Mesenchymal stem cell (in vitro differentiated cells and primary cell): Measurements from ENCODE around the gene CLUH.
A peak's percentile ranks its signal among the peaks of the same experiment; 100 is the strongest.

Experiments used
- DNase-seq: peaks from one replicate; pipeline ENCODE4 v3.0.0-alpha.2; 2013
- H2AFZ ChIP-seq: one replicate; pipeline ENCODE4 v1.6.1; 2013; ENCODE audit warnings: low read depth, mild to moderate bottlenecking, control low read depth, inconsistent platforms, low read length, moderate library complexity
- H2AK5ac ChIP-seq: 2 replicates; pipeline ENCODE4 v1.6.1; 2013; ENCODE audit warnings: low read length, moderate library complexity, mild to moderate bottlenecking, inconsistent platforms; ENCODE audit not compliant: severe bottlenecking
- H2BK120ac ChIP-seq: one replicate; pipeline ENCODE4 v1.6.1; 2013; ENCODE audit warnings: low read depth, mild to moderate bottlenecking, inconsistent platforms, low read length, moderate library complexity
- H2BK12ac ChIP-seq, 2 experiments: one replicate each; pipeline ENCODE4 v1.6.1; 2013; ENCODE audit warnings: inconsistent platforms in 2 of 2, low read length in 2 of 2, mild to moderate bottlenecking in 2 of 2, moderate library complexity in 2 of 2, control low read depth in 1 of 2
- H2BK15ac ChIP-seq: one replicate; pipeline ENCODE4 v1.6.1; 2013; ENCODE audit warnings: mild to moderate bottlenecking, low read depth, inconsistent platforms; ENCODE audit not compliant: poor library complexity, severe bottlenecking
- H2BK5ac ChIP-seq: 2 replicates; pipeline ENCODE4 v1.6.1; 2013; ENCODE audit warnings: low read depth, mild to moderate bottlenecking, low read length, control low read depth, inconsistent platforms; ENCODE audit not compliant: poor library complexity, severe bottlenecking
- H3K14ac ChIP-seq, 2 experiments: one replicate each; pipeline ENCODE4 v1.6.1; 2013; ENCODE audit warnings: inconsistent platforms in 2 of 2, low read length in 2 of 2, control low read depth in 1 of 2, mild to moderate bottlenecking in 1 of 2, moderate library complexity in 1 of 2
- H3K18ac ChIP-seq, 2 experiments: one replicate each; pipeline ENCODE4 v1.6.1; 2013; ENCODE audit warnings: inconsistent platforms in 2 of 2, low read length in 2 of 2, control low read depth in 1 of 2, low read depth in 1 of 2, mild to moderate bottlenecking in 1 of 2
- H3K23ac ChIP-seq, 2 experiments: one replicate each; pipeline ENCODE4 v1.6.1; 2013; ENCODE audit warnings: inconsistent platforms in 2 of 2, low read length in 2 of 2, mild to moderate bottlenecking in 2 of 2, moderate library complexity in 2 of 2, control low read depth in 1 of 2
- H3K27ac ChIP-seq: 2 replicates; pipeline ENCODE4 v1.5.1; 2013; ENCODE audit warnings: mild to moderate bottlenecking, moderate library complexity, low read length, control low read depth, inconsistent platforms; ENCODE audit not compliant: poor library complexity, severe bottlenecking
- H3K27me3 ChIP-seq, 2 experiments: 2 replicates each; pipeline versions ENCODE4 v1.6.1 to v1.7.0; 2013; ENCODE audit warnings: low read length in 2 of 2, mild to moderate bottlenecking in 2 of 2, moderate library complexity in 2 of 2, control low read depth in 1 of 2, inconsistent platforms in 1 of 2; ENCODE audit not compliant: control insufficient read depth in 1 of 2, insufficient read depth in 1 of 2
- H3K36me3 ChIP-seq, 2 experiments: 2 replicates each; pipeline versions ENCODE4 v1.6.1 to v1.7.0; 2013; ENCODE audit warnings: low read length in 2 of 2, control low read depth in 1 of 2, inconsistent platforms in 1 of 2, low read depth in 1 of 2, mild to moderate bottlenecking in 1 of 2; ENCODE audit not compliant: insufficient read depth in 2 of 2, control insufficient read depth in 1 of 2
- H3K4ac ChIP-seq, 2 experiments: one replicate each; pipeline ENCODE4 v1.6.1; 2013; ENCODE audit warnings: inconsistent platforms in 2 of 2, low read length in 2 of 2, mild to moderate bottlenecking in 2 of 2, moderate library complexity in 2 of 2, control low read depth in 1 of 2, low read depth in 1 of 2
- H3K4me1 ChIP-seq: 2 replicates; pipeline ENCODE4 v1.6.1; 2013; ENCODE audit warnings: low read depth, low read length, control low read depth; ENCODE audit not compliant: control insufficient read depth, insufficient read depth
- H3K4me2 ChIP-seq: 2 replicates; pipeline ENCODE4 v1.6.1; 2013; ENCODE audit warnings: low read length, mild to moderate bottlenecking, inconsistent platforms; ENCODE audit not compliant: poor library complexity, severe bottlenecking
- H3K4me3 ChIP-seq, 2 experiments: 2 replicates each; pipeline versions ENCODE4 v1.5.1 to v1.7.0; 2013; ENCODE audit warnings: low read length in 2 of 2, mild to moderate bottlenecking in 2 of 2, control low read depth in 1 of 2, low read depth in 1 of 2; ENCODE audit not compliant: insufficient read depth in 1 of 2
- H3K79me1 ChIP-seq: replicated peaks from 2 replicates; pipeline ENCODE4 v1.6.1; 2013; ENCODE audit warnings: mild to moderate bottlenecking, control low read depth, low read length, inconsistent platforms; ENCODE audit not compliant: poor library complexity, severe bottlenecking
- H3K9ac ChIP-seq: 2 replicates; pipeline ENCODE4 v1.7.0; 2013; ENCODE audit warnings: mild to moderate bottlenecking, low read length, moderate library complexity
- H3K9me3 ChIP-seq: 2 replicates; pipeline ENCODE4 v1.7.0; 2013; ENCODE audit warnings: mild to moderate bottlenecking, low read length; ENCODE audit not compliant: control insufficient read depth
- H4K8ac ChIP-seq: one replicate; pipeline ENCODE4 v1.6.1; 2013; ENCODE audit warnings: inconsistent platforms, mild to moderate bottlenecking, low read length, moderate library complexity
- H4K91ac ChIP-seq: one replicate; pipeline ENCODE4 v1.6.1; 2013; ENCODE audit warnings: mild to moderate bottlenecking, low read length, inconsistent platforms
- WGBS: methylation state at CpG from one replicate; pipeline ENCODE4 v1.1.7; 2013; ENCODE audit warnings: mixed read lengths; 5-methylcytosine and 5-hydroxymethylcytosine counted together

Gene CLUH

DNA sequence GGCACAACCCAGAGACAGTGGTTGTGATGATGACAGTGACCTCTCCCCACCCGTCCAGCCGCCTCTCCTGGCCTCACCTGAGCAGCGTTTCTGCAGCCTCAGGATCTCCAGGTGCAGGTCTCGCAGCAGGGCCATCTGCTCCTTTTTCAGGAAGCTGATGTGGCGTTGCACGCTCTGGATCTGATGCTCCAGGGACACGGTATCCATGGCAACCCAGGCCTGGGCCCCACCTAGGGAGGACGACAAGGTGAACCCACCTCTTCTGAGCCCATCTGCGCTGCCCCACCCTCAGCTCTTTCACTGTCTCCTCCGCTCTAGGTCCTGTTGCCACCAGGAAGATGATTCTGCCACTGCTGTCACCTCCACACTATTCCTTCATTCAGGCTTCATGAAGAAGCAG is 23.4 kb upstream of the CLUH start:
- H3K27ac ChIP-seq, result no peak overlapping the region
- no peak overlapping the region for H4K8ac ChIP-seq
- H4K91ac ChIP-seq, result no peak overlapping the region
- H2AFZ ChIP-seq, result no peak overlapping the region
- H3K9ac ChIP-seq, result no peak overlapping the region
- 78% methylated on average over 10 of the region's 10 CpGs for WGBS
- no peak overlapping the region for H3K14ac ChIP-seq
- no peak overlapping the region for H3K18ac ChIP-seq
- no peak overlapping the region for H3K4me3 ChIP-seq
- no peak for DNase-seq
- no peak overlapping the region for H2BK15ac ChIP-seq
- no peaks in the 10 kb centered on the region for H3K79me1 ChIP-seq
- H2BK120ac ChIP-seq, result no peak overlapping the region
- H3K23ac ChIP-seq, result no peak overlapping the region
- no peak overlapping the region for H2AK5ac ChIP-seq
- H2BK12ac ChIP-seq, result no peak overlapping the region
- no peak overlapping the region for H2BK5ac ChIP-seq
- peaks cover 2% of the 10 kb centered on the region for H3K4me1 ChIP-seq
- no peaks in the 10 kb centered on the region for H3K9me3 ChIP-seq
- peaks cover 19 to 36% of the 10 kb centered on the region in 2 experiments for H3K27me3 ChIP-seq
- no peaks in the 10 kb centered on the region for H3K36me3 ChIP-seq
- no peak overlapping the region for H3K4ac ChIP-seq
- H3K4me2 ChIP-seq, result no peak overlapping the region

DNA sequence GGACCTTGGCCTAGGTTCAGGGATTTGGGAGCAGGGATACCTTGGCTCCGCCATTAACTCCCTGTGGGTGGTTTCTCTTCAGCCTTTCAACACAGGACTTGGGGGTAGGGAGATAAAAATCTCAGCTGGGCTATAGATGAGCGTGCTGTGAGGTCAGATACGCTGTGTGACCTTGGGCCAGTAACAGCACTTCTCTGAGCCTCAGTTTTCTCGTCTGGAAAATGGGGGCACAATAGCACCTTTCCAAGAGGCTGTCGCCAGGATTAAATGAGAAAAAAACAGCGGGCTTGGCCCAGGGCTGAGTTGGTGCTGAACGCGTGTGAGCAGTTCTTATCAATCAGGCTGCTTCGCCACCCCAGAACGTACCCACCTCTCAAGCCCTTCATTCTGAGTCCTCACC is 20.2 kb upstream of the CLUH start:
- Histone ChIP-seq H3K4ac (no peak overlapping the region), H3K27ac (no peak overlapping the region), H3K18ac (no peak overlapping the region), H2AK5ac (no peak overlapping the region), H3K36me3 (no peaks in the 10 kb centered on the region), H3K23ac (no peak overlapping the region), H3K14ac (no peak overlapping the region), H3K4me1 (peaks cover 2% of the 10 kb centered on the region), H3K27me3 (peaks cover 27 to 51% of the 10 kb centered on the region in 2 experiments), H4K91ac (no peak overlapping the region), H3K9me3 (no peaks in the 10 kb centered on the region), H3K4me2 (no peak overlapping the region), H2BK12ac (no peak overlapping the region), H3K79me1 (no peaks in the 10 kb centered on the region), H3K4me3 (no peak overlapping the region), H2BK120ac (no peak overlapping the region), H2AFZ (no peak overlapping the region), H2BK5ac (no peak overlapping the region), H3K9ac (no peak overlapping the region), H2BK15ac (no peak overlapping the region), H4K8ac (no peak overlapping the region)
- 89% methylated on average over 10 of the region's 10 CpGs for WGBS
- DNase-seq, result no peak

DNA sequence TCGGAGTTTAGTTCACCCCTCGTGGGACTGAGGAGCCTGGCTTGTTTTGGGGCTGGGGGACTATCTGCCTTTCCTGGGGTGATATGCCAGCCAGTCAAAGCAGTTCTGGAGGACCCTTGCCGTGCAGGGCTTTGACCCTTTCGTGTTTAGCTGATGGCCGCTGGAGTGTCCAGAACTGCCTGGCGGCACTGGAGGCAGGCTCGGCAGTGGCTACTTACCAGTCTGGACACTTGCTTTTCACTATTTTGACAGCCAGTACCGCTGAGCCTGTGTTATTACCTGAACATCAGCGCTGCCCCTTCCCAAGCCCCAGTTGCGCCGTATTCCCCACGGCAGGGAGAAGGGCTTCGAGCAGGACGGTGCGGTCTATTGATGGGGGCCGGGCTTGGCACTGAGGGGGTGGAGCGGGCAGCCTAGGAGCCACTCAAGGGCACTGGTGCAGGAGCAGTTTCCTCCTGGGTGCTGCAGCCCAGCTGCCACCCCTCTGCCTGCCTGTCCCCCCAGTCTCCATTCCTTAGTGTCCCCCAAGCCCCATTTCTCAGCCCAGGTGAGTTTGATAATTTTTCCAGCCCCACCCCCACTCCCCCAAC is 19.3 kb upstream of the CLUH start:
- Histone ChIP-seq H2BK15ac (no peak overlapping the region), H2AK5ac (no peak overlapping the region), H2BK120ac (no peak overlapping the region), H3K23ac (no peak overlapping the region), H3K14ac (no peak overlapping the region), H2BK12ac (no peak overlapping the region), H3K36me3 (no peaks in the 10 kb centered on the region), H3K27ac (no peak overlapping the region), H4K8ac (no peak overlapping the region), H3K79me1 (no peaks in the 10 kb centered on the region), H3K4me1 (peaks cover 2% of the 10 kb centered on the region), H3K4ac (no peak overlapping the region), H3K4me2 (no peak overlapping the region), H2AFZ (no peak overlapping the region), H3K27me3 (peaks cover 28 to 52% of the 10 kb centered on the region in 2 experiments), H3K9ac (no peak overlapping the region), H3K18ac (no peak overlapping the region), H4K91ac (no peak overlapping the region), H2BK5ac (no peak overlapping the region), H3K4me3 (no peak overlapping the region), H3K9me3 (no peaks in the 10 kb centered on the region)
- WGBS, result 87% methylated on average over 17 of the region's 17 CpGs
- no peak for DNase-seq

DNA sequence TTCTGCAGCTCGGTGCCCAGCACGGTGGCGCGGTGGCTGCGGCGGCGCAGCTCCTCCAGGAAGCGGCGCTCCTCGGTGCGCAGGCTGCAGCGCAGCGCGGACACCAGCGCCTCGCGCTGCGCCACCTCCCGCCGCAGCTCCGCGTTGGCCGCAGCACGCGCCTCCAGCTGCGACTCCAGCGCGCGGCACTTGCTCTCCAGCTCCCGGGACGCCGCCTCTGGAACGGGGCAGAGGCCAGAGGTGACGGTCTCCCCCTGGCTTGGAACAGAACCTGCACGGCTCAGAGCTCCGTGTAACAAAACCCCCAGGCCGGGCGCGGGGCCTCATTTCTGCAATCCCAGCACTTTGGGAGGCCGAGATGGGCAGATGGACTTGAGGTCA is 13.2 kb upstream of the CLUH start:
- Histone ChIP-seq H3K4me3 (no peak overlapping the region), H3K4me2 (peak overlapping the region; percentile 73), H2BK12ac (no peak overlapping the region), H3K27me3 (peaks cover 50 to 58% of the 10 kb centered on the region in 2 experiments), H3K4ac (no peak overlapping the region), H2BK15ac (no peak overlapping the region), H3K9me3 (peaks cover 4% of the 10 kb centered on the region), H3K36me3 (no peaks in the 10 kb centered on the region), H3K23ac (no peak overlapping the region), H4K91ac (no peak overlapping the region), H4K8ac (no peak overlapping the region), H3K27ac (no peak overlapping the region), H2BK5ac (no peak overlapping the region), H3K18ac (no peak overlapping the region), H3K79me1 (no peaks in the 10 kb centered on the region), H3K9ac (no peak overlapping the region), H3K4me1 (peaks cover 11% of the 10 kb centered on the region), H2AK5ac (no peak overlapping the region), H2BK120ac (no peak overlapping the region), H3K14ac (no peak overlapping the region), H2AFZ (no peak overlapping the region)
- DNase-seq, result peak; percentile 30
- 5% methylated on average over 40 of the region's 40 CpGs for WGBS
